GM12878 (cell line): ENCODE measurements around the gene LIMS1. TPM values are rescaled to one million over a fixed set of nuclear protein-coding genes. Genes with fewer than 3 reads are reported as not detected.
A peak's percentile ranks its signal among the peaks of the same experiment; 100 is the strongest.

Experiments
- CBX5 ChIP-seq: sonication (generic); IDR thresholded peaks from 2 replicates; pipeline ENCODE4 v1.6.1; 2016; ENCODE audit warnings: low read depth, moderate library complexity, mild to moderate bottlenecking, inconsistent platforms
- CHD1 ChIP-seq: IDR thresholded peaks from 2 replicates; pipeline ENCODE4 v1.6.1; 2012; ENCODE audit warnings: low read depth, low read length, improper control_type of control experiment
- CUX1 ChIP-seq: IDR thresholded peaks from 2 replicates; pipeline ENCODE4 v1.6.1; 2012; ENCODE audit warnings: improper control_type of control experiment, low read depth, low read length; ENCODE audit not compliant: insufficient replicate concordance
- DPF2 ChIP-seq: fragments of 450-650 bp; IDR thresholded peaks from 2 replicates; pipeline ENCODE4 v1.6.1; 2017; ENCODE audit warnings: mild to moderate bottlenecking
- IKZF2 ChIP-seq, 2 experiments: fragments of 450-650 bp; IDR thresholded peaks; 2 replicates each; pipeline ENCODE4 v1.6.1; 2017; ENCODE audit warnings: mild to moderate bottlenecking in 2 of 2, moderate library complexity in 2 of 2
- MEF2A ChIP-seq: IDR thresholded peaks from 2 replicates; pipeline ENCODE4 v1.6.1; 2011; ENCODE audit warnings: low read depth, mild to moderate bottlenecking, low read length, moderate library complexity; ENCODE audit not compliant: insufficient read depth
- MTA2 ChIP-seq: fragments of 450-650 bp; IDR thresholded peaks from 2 replicates; pipeline ENCODE4 v1.6.1; 2016; ENCODE audit warnings: low read depth, mild to moderate bottlenecking, moderate library complexity
- NR2F1 ChIP-seq: fragments of 450-650 bp; conservative IDR thresholded peaks from 2 replicates; pipeline ENCODE4 v1.6.1; 2017; ENCODE audit warnings: mild to moderate bottlenecking
- PML ChIP-seq: IDR thresholded peaks from 2 replicates; pipeline ENCODE4 v1.6.1; 2012; ENCODE audit warnings: low read length, inconsistent platforms
- POLR2AphosphoS2 ChIP-seq: IDR thresholded peaks from 2 replicates; pipeline ENCODE4 v1.6.1; 2011; ENCODE audit warnings: low read depth, mild to moderate bottlenecking, low read length, improper control_type of control experiment, moderate library complexity
- POU2F2 ChIP-seq: IDR thresholded peaks from 3 replicates; pipeline ENCODE4 v1.6.1; 2011; ENCODE audit warnings: low read depth, mild to moderate bottlenecking, low read length, borderline replicate concordance
- RAD21 ChIP-seq: IDR thresholded peaks from 2 replicates; pipeline ENCODE4 v1.6.1; 2011; ENCODE audit warnings: mild to moderate bottlenecking, low read depth, low read length, moderate library complexity; ENCODE audit not compliant: insufficient read depth
- SKIL ChIP-seq: fragments of 450-650 bp; IDR thresholded peaks from 2 replicates; pipeline ENCODE4 v1.6.1; 2017; ENCODE audit warnings: mild to moderate bottlenecking, low read depth, inconsistent platforms; ENCODE audit not compliant: poor library complexity, severe bottlenecking
- SMC3 ChIP-seq: IDR thresholded peaks from 2 replicates; pipeline ENCODE4 v1.6.1; 2011; ENCODE audit warnings: low read length, improper control_type of control experiment, borderline replicate concordance
- SP1 ChIP-seq: IDR thresholded peaks from one replicate; pipeline ENCODE4 v1.6.1; 2011; ENCODE audit warnings: low read depth, low read length
- STAT3 ChIP-seq: IDR thresholded peaks from 2 replicates; pipeline ENCODE4 v1.6.1; 2011; ENCODE audit warnings: low read depth, low read length, improper control_type of control experiment
- YY1 ChIP-seq: IDR thresholded peaks from 2 replicates; pipeline ENCODE4 v1.6.1; 2011; ENCODE audit warnings: low read depth, mild to moderate bottlenecking, low read length
- polyA plus RNA-seq, 11 experiments: library from polyadenylated mRNA; depleted of rRNA in 4 of 11; unstranded in 6 of 11; stranded (reverse) in 5 of 11; fragments of >200 nt; fragmentation: Nextera tagmentation in 4 of 11; fragmentation: Illumina TruSeq in 1 of 11; extraction: Ambion mirVana in 4 of 11; extraction: Trizol in 1 of 11; gene quantifications; 1 replicate in 1 of 11; 2 replicates in 10 of 11; pipeline versions ENCODE4 v1.2.1 to v1.2.3, GENCODE V29; 2011 to 2016; ENCODE audit warnings: inconsistent platforms in 2 of 11, missing spikeins in 2 of 11, low read depth in 1 of 11
- total RNA-seq, 4 experiments: library from RNA; depleted of rRNA in 3 of 4; stranded (reverse); fragments of >200 nt in 3 of 4; fragmentation: Illumina TruSeq in 1 of 4; extraction: Trizol in 1 of 4; gene quantifications; 2 replicates each; pipeline versions ENCODE4 v1.2.1 to v1.2.3, GENCODE V29; 2013 to 2021

LIMS1 gene
- total and polyA plus RNA-seq, 10 of the 15 experiments (the other 5 are each of a cell fraction or from before 2014, with no cell fraction given) = 15.7 to 98.1 (median 43.9) TPM

- TF ChIP-seq RAD21 (peak; percentile 93), CBX5 (no peak), SKIL (peak; percentile 40), CUX1 (no peak), POLR2AphosphoS2 (no peak), SP1 (no peak), STAT3 (no peak), MEF2A (no peak), YY1 (peak; percentile 42; the same call in 1 of the 2 replicates), IKZF2 (IDR thresholded peaks at IDR 0.05) (peak; percentile 23 to 35; a peak in 2 of 4 replicates), CHD1 (no peak), SMC3 (peak; percentile 91), NR2F1 (no peak), PML (no peak), MTA2 (no peak), DPF2 (no peak), POU2F2 (0 out of 3 replicates have a peak, but pooled peaks have one; percentile 30)
These were observed 73.5 kb downstream of the LIMS1 start (continued) for GRCh38 chr2:108607706-108608301.
